ENCODE results near the gene PRIMA1.

Gene PRIMA1

DNA sequence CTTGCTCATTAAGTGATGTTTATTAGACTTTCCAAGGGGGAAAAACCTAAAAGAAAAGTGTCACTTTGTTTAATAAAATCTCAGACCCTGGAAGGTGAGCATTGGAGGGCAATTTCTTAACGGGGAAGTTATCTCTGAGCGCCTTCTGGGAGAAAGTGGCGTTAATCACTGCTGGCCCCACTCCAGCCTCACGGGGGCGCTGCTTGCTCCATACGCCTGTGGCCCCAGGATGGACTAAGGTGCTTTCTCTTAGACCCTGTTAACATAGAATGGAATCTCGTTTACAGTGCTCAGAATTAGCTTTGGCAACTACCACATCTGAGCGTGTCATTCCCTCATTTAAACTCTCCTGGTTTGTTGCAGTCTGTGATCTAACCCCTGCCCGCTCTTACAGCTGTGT is 16.4 kb upstream of the PRIMA1 start:
- H3K9me3 ChIP-seq (ENCODE audit: control insufficient read depth, insufficient read depth, low read length), result no peaks in the 10 kb centered on the region
- TF ChIP-seq, protein P1, sequence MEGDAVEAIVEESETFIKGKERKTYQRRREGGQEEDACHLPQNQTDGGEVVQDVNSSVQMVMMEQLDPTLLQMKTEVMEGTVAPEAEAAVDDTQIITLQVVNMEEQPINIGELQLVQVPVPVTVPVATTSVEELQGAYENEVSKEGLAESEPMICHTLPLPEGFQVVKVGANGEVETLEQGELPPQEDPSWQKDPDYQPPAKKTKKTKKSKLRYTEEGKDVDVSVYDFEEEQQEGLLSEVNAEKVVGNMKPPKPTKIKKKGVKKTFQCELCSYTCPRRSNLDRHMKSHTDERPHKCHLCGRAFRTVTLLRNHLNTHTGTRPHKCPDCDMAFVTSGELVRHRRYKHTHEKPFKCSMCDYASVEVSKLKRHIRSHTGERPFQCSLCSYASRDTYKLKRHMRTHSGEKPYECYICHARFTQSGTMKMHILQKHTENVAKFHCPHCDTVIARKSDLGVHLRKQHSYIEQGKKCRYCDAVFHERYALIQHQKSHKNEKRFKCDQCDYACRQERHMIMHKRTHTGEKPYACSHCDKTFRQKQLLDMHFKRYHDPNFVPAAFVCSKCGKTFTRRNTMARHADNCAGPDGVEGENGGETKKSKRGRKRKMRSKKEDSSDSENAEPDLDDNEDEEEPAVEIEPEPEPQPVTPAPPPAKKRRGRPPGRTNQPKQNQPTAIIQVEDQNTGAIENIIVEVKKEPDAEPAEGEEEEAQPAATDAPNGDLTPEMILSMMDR (IDR thresholded peaks at IDR 0.05; ENCODE audit: low read depth, low read length, poor library complexity, severe bottlenecking), result peak; percentile 51
- TF ChIP-seq EZH2phosphoT487 (IDR thresholded peaks at IDR 0.05; ENCODE audit: borderline replicate concordance, low read length), result no peak

DNA sequence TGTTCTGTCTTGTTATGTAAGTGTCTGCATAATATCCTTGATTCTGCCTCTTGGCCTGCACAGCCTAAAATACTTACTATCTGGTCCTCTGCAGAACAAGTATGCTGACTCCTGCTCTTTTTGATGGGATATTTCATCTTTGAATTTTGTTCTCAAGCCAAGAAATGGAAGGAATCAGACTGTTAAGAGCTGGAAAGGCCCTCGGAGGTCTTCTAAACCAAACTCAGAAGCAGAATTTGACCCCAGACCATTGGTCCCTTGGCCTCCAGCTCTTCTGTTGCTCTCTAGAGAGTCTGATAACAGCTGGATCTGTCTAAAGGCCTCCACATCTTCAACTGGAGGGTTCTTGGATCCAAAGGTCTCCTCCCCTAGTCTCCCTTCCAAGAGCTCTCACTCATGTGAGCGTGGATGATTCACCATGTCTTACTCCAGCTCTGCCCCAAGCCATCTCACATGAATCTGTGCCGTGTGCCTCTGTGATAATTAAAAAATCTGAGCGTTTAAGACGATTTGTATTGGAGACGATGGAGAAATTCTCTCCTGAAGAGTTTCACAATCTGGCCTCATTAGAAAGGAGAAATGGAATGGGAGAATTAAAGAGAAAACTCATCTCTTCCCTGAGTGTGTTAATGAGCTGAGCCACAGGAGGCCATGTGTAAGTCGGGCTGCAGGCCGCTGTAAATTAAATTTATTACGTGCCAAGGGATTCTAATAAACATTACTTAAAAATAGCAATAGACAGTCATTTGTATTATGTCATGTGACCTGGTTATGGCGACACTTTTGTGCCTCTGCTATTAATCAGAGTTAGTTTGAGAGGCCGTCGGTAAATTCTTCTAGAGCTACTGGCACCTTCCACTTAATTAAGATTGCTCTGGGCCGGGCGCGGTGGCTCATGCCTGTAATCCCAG is 15.4 kb upstream of the PRIMA1 start:
- H3K9me2 ChIP-seq (replicated peaks; ENCODE audit: control insufficient read depth, low read length), result no peaks in the 10 kb centered on the region
- no peaks in the 10 kb centered on the region for H3K27me3 ChIP-seq (ENCODE audit: control insufficient read depth, low read length)
- no peaks in the 10 kb centered on the region for H3K4me1 ChIP-seq (ENCODE audit: control insufficient read depth, low read length)
- H3K79me2 ChIP-seq (ENCODE audit: control insufficient read depth, low read length), result no peaks in the 10 kb centered on the region
- H3K36me3 ChIP-seq (ENCODE audit: control insufficient read depth, low read length), result no peaks in the 10 kb centered on the region
- no peak overlapping the region for H3K4me3 ChIP-seq (ENCODE audit: low read length)
- no peak overlapping the region for H3K4me2 ChIP-seq (ENCODE audit: low read length)
- TF ChIP-seq, protein P1 (IDR thresholded peaks at IDR 0.05; ENCODE audit: low read depth, low read length, poor library complexity, severe bottlenecking), result no peak
- no peaks in the 10 kb centered on the region for H4K20me1 ChIP-seq (ENCODE audit: control insufficient read depth, insufficient read depth, low read depth, low read length)
- no peak overlapping the region for H3K27ac ChIP-seq (ENCODE audit: low read depth, low read length)
- no peaks in the 10 kb centered on the region for H3F3A ChIP-seq (ENCODE audit: control insufficient read depth, insufficient read depth)
- H3K9me3 ChIP-seq (ENCODE audit: control insufficient read depth, insufficient read depth, low read length), result no peaks in the 10 kb centered on the region

More for the DNA sequence above, 16.4 kb upstream of the PRIMA1 start:
- H3F3A ChIP-seq (ENCODE audit: control insufficient read depth, insufficient read depth), result no peaks in the 10 kb centered on the region
- no peaks in the 10 kb centered on the region for H3K9me2 ChIP-seq (replicated peaks; ENCODE audit: control insufficient read depth, low read length)
- H3K4me3 ChIP-seq (ENCODE audit: low read length), result no peak overlapping the region
- no peak overlapping the region for H3K4me2 ChIP-seq (ENCODE audit: low read length)
- no peak overlapping the region for H3K27ac ChIP-seq (ENCODE audit: low read depth, low read length)
- H3K36me3 ChIP-seq (ENCODE audit: control insufficient read depth, low read length), result no peaks in the 10 kb centered on the region
- H3K79me2 ChIP-seq (ENCODE audit: control insufficient read depth, low read length), result no peaks in the 10 kb centered on the region
- no peaks in the 10 kb centered on the region for H4K20me1 ChIP-seq (ENCODE audit: control insufficient read depth, insufficient read depth, low read depth, low read length)
- H3K4me1 ChIP-seq (ENCODE audit: control insufficient read depth, low read length), result no peaks in the 10 kb centered on the region
- no peaks in the 10 kb centered on the region for H3K27me3 ChIP-seq (ENCODE audit: control insufficient read depth, low read length)

DNA sequence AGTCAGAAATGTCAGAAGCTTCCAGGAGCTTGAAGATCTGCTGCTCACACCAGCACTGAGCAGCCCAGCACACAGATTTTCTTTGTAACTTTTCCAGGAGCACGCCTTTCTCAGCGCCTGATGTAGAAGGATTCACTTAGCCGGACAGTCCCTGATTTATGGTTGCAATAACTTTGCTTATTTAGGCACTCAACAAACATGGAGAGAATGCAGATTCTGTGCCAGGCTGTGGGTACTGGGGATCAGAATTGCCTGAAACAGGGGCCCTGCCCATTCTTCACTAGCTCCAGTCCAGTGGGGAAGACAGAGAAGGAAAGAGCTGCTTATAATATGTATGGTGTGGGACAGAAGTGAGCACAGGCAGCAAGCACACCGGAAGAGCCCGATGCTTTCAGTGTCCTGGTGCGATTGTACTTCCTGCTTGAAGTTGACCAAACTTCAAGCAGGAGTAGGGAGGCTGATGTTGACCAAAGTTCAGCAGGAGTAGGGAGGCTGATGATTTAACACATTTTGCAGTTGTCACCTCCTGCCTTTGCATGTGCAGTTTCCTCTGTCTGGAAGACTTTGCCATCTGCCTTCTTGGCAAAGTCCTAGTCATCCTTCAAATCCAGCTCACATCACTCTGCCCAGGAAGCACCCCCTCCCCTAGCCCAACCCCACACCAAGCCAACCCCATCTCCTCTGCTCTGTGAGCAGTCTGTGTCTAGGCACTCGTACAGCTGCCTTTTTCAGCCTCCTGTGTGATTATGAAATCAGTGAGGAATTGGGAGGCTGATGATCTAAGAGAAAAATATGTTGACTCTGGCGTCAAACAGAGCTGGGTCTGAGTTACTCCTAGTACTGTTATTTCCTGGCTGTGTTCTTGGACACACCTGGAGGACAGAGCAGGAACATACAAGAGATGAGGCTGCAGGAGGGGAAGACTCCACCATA is 12.0 kb upstream of the PRIMA1 start:
- Histone ChIP-seq H3K27me3 (ENCODE audit: control insufficient read depth, low read length) (peaks cover 7% of the 10 kb centered on the region; the same call in 1 of the 2 replicates), H3F3A (ENCODE audit: control insufficient read depth, insufficient read depth) (no peaks in the 10 kb centered on the region), H3K79me2 (ENCODE audit: control insufficient read depth, low read length) (no peaks in the 10 kb centered on the region), H3K9me3 (ENCODE audit: control insufficient read depth, insufficient read depth, low read length) (no peaks in the 10 kb centered on the region), H3K9me2 (replicated peaks; ENCODE audit: control insufficient read depth, low read length) (no peaks in the 10 kb centered on the region), H3K4me1 (ENCODE audit: control insufficient read depth, low read length) (no peaks in the 10 kb centered on the region), H3K4me2 (ENCODE audit: low read length) (no peak overlapping the region), H3K4me3 (ENCODE audit: low read length) (no peak overlapping the region), H4K20me1 (ENCODE audit: control insufficient read depth, insufficient read depth, low read depth, low read length) (no peaks in the 10 kb centered on the region), H3K36me3 (ENCODE audit: control insufficient read depth, low read length) (no peaks in the 10 kb centered on the region), H3K27ac (ENCODE audit: low read depth, low read length) (no peak overlapping the region)
- TF ChIP-seq, protein P1 (IDR thresholded peaks at IDR 0.05; ENCODE audit: low read depth, low read length, poor library complexity, severe bottlenecking), result no peak
- no peak for TF ChIP-seq EZH2phosphoT487 (IDR thresholded peaks at IDR 0.05; ENCODE audit: borderline replicate concordance, low read length)
